Neural cell (in vitro differentiated cells): Measurements from ENCODE around the gene GPATCH2L. TPM values are rescaled to one million over a fixed set of nuclear protein-coding genes. Genes with fewer than 3 reads are reported as not detected.

Experiments
- H2AFZ ChIP-seq: fragments of 200-600, 300-800 bp; sonication (generic), shearing (Covaris generic); 2 replicates; pipeline ENCODE4 v1.6.0; 2014; ENCODE audit warnings: low read depth, mild to moderate bottlenecking, antibody characterized with exemption, low read length, moderate library complexity
- H3F3A ChIP-seq: fragments of 200-600 bp; shearing (Covaris generic); 2 replicates; pipeline ENCODE4 v1.6.1; 2016; ENCODE audit warnings: mild to moderate bottlenecking, moderate library complexity, mixed read lengths, antibody characterized with exemption, low read length; ENCODE audit not compliant: insufficient read depth, poor library complexity, severe bottlenecking
- H3K27ac ChIP-seq: fragments of 200-600, 300-800 bp; sonication (generic), shearing (Covaris generic); 2 replicates; pipeline ENCODE4 v1.5.1; 2014; ENCODE audit warnings: mild to moderate bottlenecking, low read length, moderate library complexity
- H3K27me3 ChIP-seq: fragments of 300-800, 200-600 bp; sonication (generic), shearing (Covaris generic); 2 replicates; pipeline ENCODE4 v1.6.0; 2014; ENCODE audit warnings: mild to moderate bottlenecking, low read depth, low read length, moderate library complexity; ENCODE audit not compliant: insufficient read depth
- H3K36me3 ChIP-seq: fragments of 300-800, 200-600 bp; sonication (generic), shearing (Covaris generic); 2 replicates; pipeline ENCODE4 v1.5.1; 2014; ENCODE audit warnings: mild to moderate bottlenecking, antibody characterized with exemption, low read length, moderate library complexity; ENCODE audit not compliant: insufficient read depth
- H3K4me2 ChIP-seq: fragments of 300-800, 200-600 bp; sonication (generic), shearing (Covaris generic); 2 replicates; pipeline ENCODE4 v1.6.0; 2014; ENCODE audit warnings: mild to moderate bottlenecking, low read length
- H3K4me3 ChIP-seq: fragments of 300-800, 200-600 bp; sonication (generic), shearing (Covaris generic); 2 replicates; pipeline ENCODE4 v1.5.1; 2014; ENCODE audit warnings: mild to moderate bottlenecking, low read length, moderate library complexity
- H3K79me2 ChIP-seq: fragments of 200-600 bp; shearing (Covaris generic); replicated peaks from 2 replicates; pipeline ENCODE4 v1.6.0; 2014; ENCODE audit warnings: mild to moderate bottlenecking, low read length, moderate library complexity; ENCODE audit not compliant: insufficient read depth
- H3K9ac ChIP-seq: fragments of 300-800, 200-600 bp; sonication (generic), shearing (Covaris generic); 2 replicates; pipeline ENCODE4 v1.6.1; 2016; ENCODE audit warnings: mild to moderate bottlenecking, low read length, mixed read lengths
- H3K9me2 ChIP-seq: fragments of 200-600 bp; shearing (Covaris generic); 2 replicates; pipeline ENCODE4 v1.6.1; 2016; ENCODE audit warnings: mild to moderate bottlenecking, low read length, mixed read lengths; ENCODE audit not compliant: insufficient read depth
- H3K9me3 ChIP-seq: fragments of 200-600, 300-800 bp; sonication (generic), shearing (Covaris generic); 2 replicates; pipeline ENCODE4 v1.6.1; 2016; ENCODE audit warnings: mild to moderate bottlenecking, mixed run types, low read length, moderate library complexity, mixed read lengths
- H4K20me1 ChIP-seq: fragments of 200-600 bp; shearing (Covaris generic); 2 replicates; pipeline ENCODE4 v1.6.1; 2016; ENCODE audit warnings: mild to moderate bottlenecking, mixed run types; ENCODE audit not compliant: insufficient read depth
- EP300 ChIP-seq: fragments of 450-650 bp; conservative IDR thresholded peaks from 2 replicates; pipeline ENCODE4 v1.6.1; 2014; ENCODE audit warnings: antibody characterized with exemption, mild to moderate bottlenecking, moderate library complexity; ENCODE audit not compliant: poor library complexity, severe bottlenecking
- EZH2 ChIP-seq: fragments of 200-600, 300-800 bp; shearing (Covaris generic), sonication (generic); IDR thresholded peaks from 2 replicates; pipeline ENCODE4 v1.6.1; 2014; ENCODE audit warnings: antibody characterized with exemption, low read length, borderline replicate concordance, mild to moderate bottlenecking; ENCODE audit not compliant: insufficient read depth, poor library complexity, severe bottlenecking
- MXI1 ChIP-seq: fragments of 450-650 bp; conservative IDR thresholded peaks from 2 replicates; pipeline ENCODE4 v1.6.1; 2014; ENCODE audit warnings: antibody characterized with exemption, mild to moderate bottlenecking; ENCODE audit not compliant: poor library complexity, severe bottlenecking
- POLR2AphosphoS5 ChIP-seq: IDR thresholded peaks from 2 replicates; pipeline ENCODE4 v1.6.1; 2012
- RAD21 ChIP-seq: fragments of 450-650 bp; conservative IDR thresholded peaks from 2 replicates; pipeline ENCODE4 v1.6.1; 2014; ENCODE audit warnings: antibody characterized with exemption, mild to moderate bottlenecking, moderate library complexity
- SMC3 ChIP-seq: fragments of 450-650 bp; conservative IDR thresholded peaks from 2 replicates; pipeline ENCODE4 v1.6.1; 2014; ENCODE audit warnings: antibody characterized with exemption, mild to moderate bottlenecking, moderate library complexity; ENCODE audit not compliant: poor library complexity
- TAF1 ChIP-seq: IDR thresholded peaks from 2 replicates; pipeline ENCODE4 v1.6.1; 2012; ENCODE audit warnings: low read depth
- polyA plus RNA-seq: library from polyadenylated mRNA; depleted of rRNA; stranded (reverse); fragments of >200 nt; gene quantifications from 2 replicates; pipeline ENCODE4 v1.2.3, GENCODE V29; 2014
- TF ChIP-seq, protein P1 (sequence below): fragments of 450-650 bp; IDR thresholded peaks from 2 replicates; pipeline ENCODE4 v1.5.1; 2014; ENCODE audit warnings: antibody characterized with exemption, mild to moderate bottlenecking, moderate library complexity; ENCODE audit not compliant: poor library complexity, severe bottlenecking
- TF ChIP-seq, protein P2 (sequence below): IDR thresholded peaks from 2 replicates; pipeline ENCODE4 v1.6.1; 2012; ENCODE audit warnings: borderline replicate concordance

GPATCH2L gene
- polyA plus RNA-seq, 1 donor from 2014 or later = 49.6 TPM

DNA sequence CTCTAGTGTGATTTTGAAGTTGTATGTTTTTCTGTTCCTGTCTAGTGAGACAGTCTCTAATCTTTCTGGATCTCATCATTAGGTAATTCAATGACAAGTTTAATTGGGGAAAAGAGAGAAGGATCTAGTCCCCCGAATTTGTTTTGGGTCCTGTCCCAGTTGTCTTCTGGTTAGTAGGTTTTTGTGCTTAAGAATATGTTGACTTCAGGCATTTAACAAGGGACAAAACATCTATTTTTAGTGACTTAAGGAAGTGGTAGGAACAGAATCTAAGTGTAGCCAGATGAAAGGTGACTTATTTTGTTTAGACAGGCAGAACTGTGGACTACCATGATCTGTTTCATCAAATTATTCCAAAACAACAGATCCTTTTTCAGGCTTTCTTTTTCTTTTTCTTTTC lies 2.2 kb downstream of the GPATCH2L start:
- no peaks in the 10 kb centered on the region for H4K20me1 ChIP-seq
- H3K9me3 ChIP-seq = no peaks in the 10 kb centered on the region
- no peaks in the 10 kb centered on the region for H3K36me3 ChIP-seq
- no peak overlapping the region for H3K27ac ChIP-seq
- peaks cover 71% of the 10 kb centered on the region for H3K79me2 ChIP-seq
- H3K9ac ChIP-seq = no peak overlapping the region
- peak overlapping the region; percentile 79 for H3K4me3 ChIP-seq
- H3K27me3 ChIP-seq = no peaks in the 10 kb centered on the region
- peak overlapping the region; percentile 80 for H3K4me2 ChIP-seq
- no peak overlapping the region for H2AFZ ChIP-seq
- no peaks in the 10 kb centered on the region for H3K9me2 ChIP-seq
- TF ChIP-seq MXI1 (no peak), TAF1 (no peak), RAD21 (no peak), POLR2AphosphoS5 (no peak)
- TF ChIP-seq, protein P1, sequence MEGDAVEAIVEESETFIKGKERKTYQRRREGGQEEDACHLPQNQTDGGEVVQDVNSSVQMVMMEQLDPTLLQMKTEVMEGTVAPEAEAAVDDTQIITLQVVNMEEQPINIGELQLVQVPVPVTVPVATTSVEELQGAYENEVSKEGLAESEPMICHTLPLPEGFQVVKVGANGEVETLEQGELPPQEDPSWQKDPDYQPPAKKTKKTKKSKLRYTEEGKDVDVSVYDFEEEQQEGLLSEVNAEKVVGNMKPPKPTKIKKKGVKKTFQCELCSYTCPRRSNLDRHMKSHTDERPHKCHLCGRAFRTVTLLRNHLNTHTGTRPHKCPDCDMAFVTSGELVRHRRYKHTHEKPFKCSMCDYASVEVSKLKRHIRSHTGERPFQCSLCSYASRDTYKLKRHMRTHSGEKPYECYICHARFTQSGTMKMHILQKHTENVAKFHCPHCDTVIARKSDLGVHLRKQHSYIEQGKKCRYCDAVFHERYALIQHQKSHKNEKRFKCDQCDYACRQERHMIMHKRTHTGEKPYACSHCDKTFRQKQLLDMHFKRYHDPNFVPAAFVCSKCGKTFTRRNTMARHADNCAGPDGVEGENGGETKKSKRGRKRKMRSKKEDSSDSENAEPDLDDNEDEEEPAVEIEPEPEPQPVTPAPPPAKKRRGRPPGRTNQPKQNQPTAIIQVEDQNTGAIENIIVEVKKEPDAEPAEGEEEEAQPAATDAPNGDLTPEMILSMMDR = no peak
- no peaks in the 10 kb centered on the region for H3F3A ChIP-seq

DNA sequence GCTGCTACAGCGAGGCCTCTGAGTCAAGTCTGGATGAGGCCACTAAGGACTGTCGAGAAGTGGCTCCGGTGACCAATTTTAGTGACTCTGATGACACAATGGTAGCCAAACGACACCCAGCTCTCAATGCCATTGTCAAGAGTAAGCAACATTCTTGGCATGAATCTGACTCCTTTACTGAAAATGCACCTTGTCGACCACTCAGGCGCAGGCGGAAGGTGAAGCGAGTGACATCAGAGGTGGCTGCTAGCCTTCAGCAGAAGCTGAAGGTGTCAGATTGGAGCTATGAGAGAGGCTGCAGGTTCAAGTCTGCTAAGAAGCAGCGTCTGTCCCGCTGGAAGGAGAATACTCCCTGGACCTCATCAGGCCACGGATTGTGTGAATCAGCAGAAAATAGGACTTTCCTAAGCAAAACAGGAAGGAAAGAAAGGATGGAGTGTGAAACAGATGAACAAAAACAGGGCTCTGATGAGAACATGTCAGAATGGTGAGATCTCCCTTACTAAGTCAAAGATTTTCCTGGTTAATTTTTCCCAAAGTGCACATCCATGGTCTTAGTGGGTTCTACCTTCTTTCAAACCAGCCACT lies 2.9 kb downstream of the GPATCH2L start:
- Histone ChIP-seq H3K9me3 (no peaks in the 10 kb centered on the region), H3K4me3 (peak overlapping the region; percentile 79), H3K79me2 (peaks cover 78% of the 10 kb centered on the region), H3K36me3 (no peaks in the 10 kb centered on the region), H3F3A (no peaks in the 10 kb centered on the region), H3K27me3 (no peaks in the 10 kb centered on the region), H3K9me2 (no peaks in the 10 kb centered on the region), H3K4me2 (peak overlapping the region; percentile 65), H3K9ac (no peak overlapping the region), H2AFZ (no peak overlapping the region), H4K20me1 (no peaks in the 10 kb centered on the region), H3K27ac (no peak overlapping the region)
- TF ChIP-seq POLR2AphosphoS5 (no peak), RAD21 (no peak), MXI1 (no peak), EZH2 (no peak), SMC3 (no peak)
- TF ChIP-seq, protein P1 = no peak

DNA sequence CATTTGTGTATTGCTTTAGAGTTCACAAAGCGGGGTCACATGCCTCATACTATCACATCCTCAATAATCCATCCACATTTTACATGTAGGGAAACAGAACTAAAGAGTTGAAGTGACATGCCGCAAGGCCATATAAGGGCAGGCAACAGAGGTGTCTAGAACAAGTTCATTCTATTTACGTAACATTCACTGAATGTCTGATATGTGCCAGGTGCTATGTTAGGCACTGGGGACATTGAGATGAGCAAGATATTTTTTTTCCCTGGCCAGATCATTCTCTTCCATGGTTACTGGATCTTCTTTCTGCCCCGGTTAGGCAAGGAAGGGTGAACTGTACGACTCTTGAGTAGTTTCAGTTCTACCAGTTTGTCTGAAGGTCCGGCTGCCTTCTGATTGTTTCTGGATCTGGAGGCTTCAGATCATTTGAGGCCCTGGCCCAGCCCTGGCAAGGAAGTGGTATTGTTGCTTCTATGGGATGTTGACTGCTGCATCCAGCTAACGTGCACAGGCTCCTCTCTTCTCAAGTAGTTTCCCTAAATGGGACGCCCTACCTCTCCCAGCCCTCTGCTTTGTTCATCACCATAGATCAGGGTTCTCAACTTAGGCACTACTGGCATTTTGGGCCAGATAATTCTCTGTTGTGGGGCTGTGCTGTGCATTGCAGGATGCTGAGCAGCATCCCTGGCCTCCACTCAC lies 12.1 kb downstream of the GPATCH2L start:
- peaks cover 65% of the 10 kb centered on the region for H3K79me2 ChIP-seq

More for the DNA sequence above, 12.1 kb downstream of the GPATCH2L start:
- H3K9ac ChIP-seq = no peak overlapping the region
- H2AFZ ChIP-seq = no peak overlapping the region
- H3K4me2 ChIP-seq = no peak overlapping the region
- H3K9me2 ChIP-seq = no peaks in the 10 kb centered on the region
- no peak overlapping the region for H3K4me3 ChIP-seq
- no peak overlapping the region for H3K27ac ChIP-seq
- no peaks in the 10 kb centered on the region for H3K9me3 ChIP-seq
- no peaks in the 10 kb centered on the region for H3K27me3 ChIP-seq
- H3K36me3 ChIP-seq = no peaks in the 10 kb centered on the region
- no peak for TF ChIP-seq TAF1
- TF ChIP-seq MXI1 = no peak
- no peak for TF ChIP-seq EP300
- TF ChIP-seq EZH2 = no peak
- TF ChIP-seq, protein P2, sequence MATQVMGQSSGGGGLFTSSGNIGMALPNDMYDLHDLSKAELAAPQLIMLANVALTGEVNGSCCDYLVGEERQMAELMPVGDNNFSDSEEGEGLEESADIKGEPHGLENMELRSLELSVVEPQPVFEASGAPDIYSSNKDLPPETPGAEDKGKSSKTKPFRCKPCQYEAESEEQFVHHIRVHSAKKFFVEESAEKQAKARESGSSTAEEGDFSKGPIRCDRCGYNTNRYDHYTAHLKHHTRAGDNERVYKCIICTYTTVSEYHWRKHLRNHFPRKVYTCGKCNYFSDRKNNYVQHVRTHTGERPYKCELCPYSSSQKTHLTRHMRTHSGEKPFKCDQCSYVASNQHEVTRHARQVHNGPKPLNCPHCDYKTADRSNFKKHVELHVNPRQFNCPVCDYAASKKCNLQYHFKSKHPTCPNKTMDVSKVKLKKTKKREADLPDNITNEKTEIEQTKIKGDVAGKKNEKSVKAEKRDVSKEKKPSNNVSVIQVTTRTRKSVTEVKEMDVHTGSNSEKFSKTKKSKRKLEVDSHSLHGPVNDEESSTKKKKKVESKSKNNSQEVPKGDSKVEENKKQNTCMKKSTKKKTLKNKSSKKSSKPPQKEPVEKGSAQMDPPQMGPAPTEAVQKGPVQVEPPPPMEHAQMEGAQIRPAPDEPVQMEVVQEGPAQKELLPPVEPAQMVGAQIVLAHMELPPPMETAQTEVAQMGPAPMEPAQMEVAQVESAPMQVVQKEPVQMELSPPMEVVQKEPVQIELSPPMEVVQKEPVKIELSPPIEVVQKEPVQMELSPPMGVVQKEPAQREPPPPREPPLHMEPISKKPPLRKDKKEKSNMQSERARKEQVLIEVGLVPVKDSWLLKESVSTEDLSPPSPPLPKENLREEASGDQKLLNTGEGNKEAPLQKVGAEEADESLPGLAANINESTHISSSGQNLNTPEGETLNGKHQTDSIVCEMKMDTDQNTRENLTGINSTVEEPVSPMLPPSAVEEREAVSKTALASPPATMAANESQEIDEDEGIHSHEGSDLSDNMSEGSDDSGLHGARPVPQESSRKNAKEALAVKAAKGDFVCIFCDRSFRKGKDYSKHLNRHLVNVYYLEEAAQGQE = no peak
- TF ChIP-seq, protein P1 = no peak
- H4K20me1 ChIP-seq = no peaks in the 10 kb centered on the region
- H3F3A ChIP-seq = no peaks in the 10 kb centered on the region
